ENCODE data around the gene ANKHD1.

ANKHD1 gene

DNA sequence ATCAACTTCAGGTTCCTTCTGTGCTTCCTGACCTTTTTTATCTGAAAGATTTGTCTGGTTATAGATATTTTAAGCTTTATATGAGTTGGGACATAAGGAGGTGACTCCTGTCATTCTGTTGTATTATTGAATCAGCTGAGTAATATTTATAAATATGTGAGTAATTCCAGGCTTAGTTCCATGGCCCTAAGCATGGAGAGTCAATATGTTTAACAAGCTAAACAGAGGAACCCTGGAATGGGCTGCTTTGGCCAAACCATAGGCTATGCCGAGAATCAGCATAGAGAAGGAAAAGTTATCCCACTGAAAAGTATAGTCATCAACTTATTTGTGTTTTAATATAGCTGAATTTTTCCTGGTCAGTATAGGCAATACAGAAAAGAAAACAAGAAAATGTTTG lies 138.6 kb downstream of the ANKHD1 start:
- ATAC-seq = no peak
- Mint-ChIP-seq H3K27ac (peak overlapping the region; percentile 48), H3K4me3 (no peak overlapping the region), H3K9me3 (no peaks in the 10 kb centered on the region), H3K36me3 (peaks cover 99% of the 10 kb centered on the region), H3K4me1 (no peaks in the 10 kb centered on the region)
- no peak for DNase-seq (ENCODE audit: low spot score in 2 of 2)

- Mint-ChIP-seq H3K27ac (no peak overlapping the region), H3K36me3 (peaks cover 90% of the 10 kb centered on the region), H3K4me1 (peaks cover 12% of the 10 kb centered on the region), H3K9me3 (no peaks in the 10 kb centered on the region), H3K4me3 (no peak overlapping the region)
- no peak for ATAC-seq
- DNase-seq (ENCODE audit: low spot score in 2 of 2) = no peak
Measured at GRCh38 chr5:140542972-140543371, 141.3 kb downstream of the ANKHD1 start.

- Mint-ChIP-seq H3K4me1 (peaks cover 32% of the 10 kb centered on the region), H3K9me3 (no peaks in the 10 kb centered on the region), H3K27ac (no peak overlapping the region), H3K36me3 (peaks cover 88% of the 10 kb centered on the region), H3K4me3 (no peak overlapping the region)
- no peak for DNase-seq (ENCODE audit: low spot score in 2 of 2)
- no peak for ATAC-seq
Measured at GRCh38 chr5:140544986-140545385, 143.4 kb downstream of the ANKHD1 start.

- ATAC-seq (no peak), DNase-seq (ENCODE audit: low spot score in 2 of 2) (no peak)
- Mint-ChIP-seq H3K4me3 (no peak overlapping the region), H3K9me3 (no peaks in the 10 kb centered on the region), H3K36me3 (peaks cover 88% of the 10 kb centered on the region), H3K27ac (no peak overlapping the region), H3K4me1 (peaks cover 38% of the 10 kb centered on the region)
Measured at GRCh38 chr5:140545606-140546005, 144.0 kb downstream of the ANKHD1 start.

DNA sequence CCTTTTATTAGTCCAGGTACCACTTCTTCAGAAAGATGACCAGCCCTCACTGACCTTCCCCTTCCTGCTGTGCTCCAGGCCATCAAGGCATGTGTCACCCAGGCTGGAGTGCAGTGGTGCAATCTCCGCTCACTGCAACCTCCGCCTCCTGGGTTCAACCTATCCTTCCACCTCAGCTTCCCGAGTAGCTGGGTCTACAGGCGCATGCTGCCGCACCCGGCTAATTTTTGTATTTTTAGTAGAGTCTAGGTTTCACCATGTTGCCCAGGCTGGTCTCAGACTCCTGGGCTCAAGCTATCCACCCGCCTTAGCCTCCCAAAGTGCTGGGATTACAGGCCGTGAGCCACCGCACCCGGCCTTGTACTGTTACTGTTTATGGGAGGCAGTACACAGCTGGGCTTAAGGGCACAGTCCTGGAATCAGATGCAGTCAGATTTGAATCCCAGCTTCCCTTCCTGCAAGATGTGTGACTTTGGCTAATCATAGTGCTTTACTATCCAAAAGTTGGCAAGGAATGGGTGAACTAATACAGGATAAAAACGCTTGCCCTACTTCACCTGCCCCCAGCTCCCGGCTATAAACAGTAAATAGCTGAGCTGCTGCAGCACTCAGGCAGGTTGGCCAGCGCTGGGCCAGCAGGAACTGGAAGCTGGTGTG lies 145.3 kb downstream of the ANKHD1 start:
- Mint-ChIP-seq H3K4me3 (peak overlapping the region; percentile 67), H3K9me3 (no peaks in the 10 kb centered on the region), H3K27ac (peak overlapping the region; percentile 90), H3K36me3 (peaks cover 88% of the 10 kb centered on the region), H3K4me1 (peaks cover 51% of the 10 kb centered on the region)
- DNase-seq (ENCODE audit: low spot score in 2 of 2) (no peak), ATAC-seq (no peak)

- H3K9me3 Mint-ChIP-seq = no peaks in the 10 kb centered on the region
- H3K4me3 Mint-ChIP-seq = peak within 1 kb of the TSS; percentile 67
- H3K36me3 Mint-ChIP-seq = peaks cover 88% of the 10 kb centered on the region
- H3K4me1 Mint-ChIP-seq = peaks cover 53% of the 10 kb centered on the region
- peak within 1 kb of the TSS; percentile 90 for H3K27ac Mint-ChIP-seq
- peak; percentile 99 for ATAC-seq
- peak; percentile 63 to 85 for DNase-seq (ENCODE audit: low spot score in 2 of 2)
Measured at GRCh38 chr5:140547508-140548299, 146.1 kb downstream of the ANKHD1 start, which contains the start of gene EIF4EBP3. EIF4EBP3 (plus strand) TSS chr5:140547662; CDS start chr5:140547738, 76 bp downstream.

DNA sequence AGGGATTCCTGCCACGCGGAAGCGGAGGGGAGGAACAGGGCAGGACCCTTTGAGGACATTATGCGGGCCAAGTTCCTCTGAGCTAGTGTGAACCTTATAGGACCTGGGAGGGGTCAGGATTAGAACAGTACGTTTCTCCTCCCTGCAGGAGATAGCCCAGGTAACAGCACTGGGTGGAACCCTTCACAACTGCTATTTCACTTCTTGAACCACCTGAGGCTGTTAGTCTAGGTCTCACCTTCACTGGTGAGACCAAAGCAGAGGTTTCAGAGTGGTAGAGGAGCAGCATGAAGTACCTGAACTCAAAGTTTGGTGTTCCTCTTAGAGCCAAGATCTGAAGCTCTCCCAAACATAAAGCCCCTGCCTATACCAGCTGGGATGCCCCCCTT lies 146.7 kb downstream of the ANKHD1 start:
- Mint-ChIP-seq H3K9me3 (no peaks in the 10 kb centered on the region), H3K36me3 (peaks cover 89% of the 10 kb centered on the region), H3K27ac (peak overlapping the region; percentile 90), H3K4me1 (peaks cover 59% of the 10 kb centered on the region), H3K4me3 (peak overlapping the region; percentile 67)
- ATAC-seq (no peak), DNase-seq (ENCODE audit: low spot score in 2 of 2) (no peak)

DNA sequence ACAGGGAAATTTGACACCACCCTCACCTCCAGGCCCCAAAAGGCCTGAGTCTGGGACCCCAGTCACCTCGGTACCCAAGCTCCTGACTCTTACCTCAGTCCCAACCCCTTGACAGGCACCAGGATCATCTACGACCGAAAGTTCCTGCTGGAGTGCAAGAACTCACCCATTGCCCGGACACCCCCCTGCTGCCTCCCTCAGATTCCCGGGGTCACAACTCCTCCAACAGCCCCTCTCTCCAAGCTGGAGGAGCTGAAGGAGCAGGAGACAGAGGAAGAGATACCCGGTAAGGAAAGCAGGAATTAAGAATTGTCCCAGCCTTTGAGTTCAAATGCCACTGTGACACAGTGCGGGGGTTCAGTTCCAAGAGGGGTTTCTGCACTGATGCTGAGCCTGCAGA lies 147.2 kb downstream of the ANKHD1 start:
- peak in 1 of 2 donors; percentile 50 for DNase-seq (ENCODE audit: low spot score in 2 of 2)
- ATAC-seq = no peak
- Mint-ChIP-seq H3K9me3 (no peaks in the 10 kb centered on the region), H3K4me3 (peak overlapping the region; percentile 67), H3K4me1 (peaks cover 64% of the 10 kb centered on the region), H3K36me3 (peaks cover 89% of the 10 kb centered on the region), H3K27ac (peak overlapping the region; percentile 90)

DNA sequence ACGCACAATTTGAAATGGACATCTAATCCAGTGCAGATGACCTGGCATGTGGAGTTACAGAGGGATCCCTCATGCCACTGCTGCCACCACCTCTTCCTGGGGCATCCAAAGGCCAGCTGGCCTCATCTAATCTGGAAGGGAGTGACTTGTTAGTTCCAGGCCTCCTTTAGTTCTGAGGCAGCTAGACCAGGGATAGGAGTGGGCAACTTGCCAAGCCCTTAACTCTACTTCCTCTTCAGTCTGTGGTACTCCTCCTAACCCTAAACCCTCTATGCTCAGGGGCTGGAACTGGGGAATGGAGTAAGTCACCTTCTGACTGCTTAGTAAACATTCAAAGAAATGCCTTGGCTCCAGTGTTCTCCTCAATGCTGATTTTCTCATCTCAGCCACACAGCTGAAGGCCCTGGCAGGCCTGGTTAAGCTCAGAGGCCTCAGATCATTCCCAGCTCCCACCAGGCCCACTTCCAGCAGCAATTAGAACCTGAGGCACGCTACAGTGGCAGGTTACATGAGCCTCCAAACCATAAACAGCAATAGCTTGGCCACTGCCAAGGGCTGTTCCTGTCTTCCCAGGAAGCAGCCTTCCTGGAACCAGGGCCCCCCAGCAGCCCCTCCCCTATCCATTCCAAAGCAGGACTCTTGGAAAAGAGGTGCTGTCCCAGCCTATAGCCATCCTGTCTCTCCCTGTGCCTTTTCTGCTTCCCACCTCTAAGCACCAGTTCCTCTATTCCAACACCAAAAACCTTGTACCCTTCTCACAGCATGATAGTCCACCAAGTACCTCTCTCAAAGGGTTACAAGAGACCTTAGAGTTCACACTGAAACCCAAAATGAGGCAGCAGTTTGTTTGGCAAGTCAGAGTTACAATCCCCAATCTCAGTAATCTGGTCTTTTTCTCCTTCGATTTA lies 147.9 kb downstream of the ANKHD1 start:
- ATAC-seq (no peak), DNase-seq (ENCODE audit: low spot score in 2 of 2) (no peak)
- peaks cover 89% of the 10 kb centered on the region for H3K36me3 Mint-ChIP-seq
- no peaks in the 10 kb centered on the region for H3K9me3 Mint-ChIP-seq
- peak overlapping the region; percentile 67 for H3K4me3 Mint-ChIP-seq
- peaks cover 71% of the 10 kb centered on the region for H3K4me1 Mint-ChIP-seq
- H3K27ac Mint-ChIP-seq = peak overlapping the region; percentile 90

- Mint-ChIP-seq H3K4me1 (peaks cover 80% of the 10 kb centered on the region), H3K4me3 (no peak overlapping the region), H3K27ac (peak overlapping the region; percentile 90), H3K36me3 (peaks cover 88% of the 10 kb centered on the region), H3K9me3 (no peaks in the 10 kb centered on the region)
- DNase-seq (ENCODE audit: low spot score in 2 of 2) (no peak), ATAC-seq (no peak)
Measured at GRCh38 chr5:140550147-140551079, 148.8 kb downstream of the ANKHD1 start.

- Mint-ChIP-seq H3K4me1 (peaks cover 89% of the 10 kb centered on the region), H3K4me3 (no peak overlapping the region), H3K27ac (peak overlapping the region; percentile 90), H3K9me3 (no peaks in the 10 kb centered on the region), H3K36me3 (peaks cover 86% of the 10 kb centered on the region)
- no peak for ATAC-seq
- DNase-seq (ENCODE audit: low spot score in 2 of 2) = no peak
Measured at GRCh38 chr5:140551872-140552271, 150.2 kb downstream of the ANKHD1 start.

DNA sequence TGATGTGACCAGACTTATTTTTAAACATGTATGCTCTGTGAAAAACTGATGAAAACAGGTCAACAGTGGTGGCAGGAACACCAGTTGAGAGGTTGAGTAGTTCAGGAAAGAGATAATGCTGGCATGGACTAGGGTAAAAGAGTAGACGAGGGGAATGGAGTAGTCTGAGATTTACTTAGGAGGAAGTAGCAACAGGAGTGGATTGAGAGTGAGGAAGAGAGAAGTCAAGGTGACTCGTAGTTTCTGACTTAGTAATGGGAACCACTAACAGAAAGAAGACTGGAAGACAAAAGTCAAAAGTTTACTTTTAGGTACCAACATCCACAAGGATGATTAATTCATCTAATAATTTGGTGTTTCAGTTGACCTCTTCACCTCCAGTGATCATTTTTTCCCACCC lies 152.0 kb downstream of the ANKHD1 start:
- Mint-ChIP-seq H3K36me3 (peaks cover 91% of the 10 kb centered on the region), H3K4me3 (peak overlapping the region; percentile 85), H3K27ac (peak overlapping the region; percentile 32), H3K9me3 (no peaks in the 10 kb centered on the region), H3K4me1 (peaks cover 85% of the 10 kb centered on the region)
- no peak for DNase-seq (ENCODE audit: low spot score in 2 of 2)
- peak; percentile 56 for ATAC-seq

- H3K9me3 Mint-ChIP-seq = no peaks in the 10 kb centered on the region
- DNase-seq (ENCODE audit: low spot score in 2 of 2) (no peak), ATAC-seq (no peak)
- peaks cover 83% of the 10 kb centered on the region for H3K36me3 Mint-ChIP-seq
- H3K4me1 Mint-ChIP-seq = peaks cover 77% of the 10 kb centered on the region
- H3K4me3 Mint-ChIP-seq = peak overlapping the region; percentile 85
- H3K27ac Mint-ChIP-seq = peak overlapping the region; percentile 32
Measured at GRCh38 chr5:140554454-140554853, 152.8 kb downstream of the ANKHD1 start.

GRCh38 chr5:140555747-140556312 lies 154.2 kb downstream of the ANKHD1 start:
- DNase-seq (ENCODE audit: low spot score in 2 of 2) (no peak), ATAC-seq (no peak)
- H3K36me3 Mint-ChIP-seq = peaks cover 69% of the 10 kb centered on the region
- peak overlapping the region; percentile 85 for H3K4me3 Mint-ChIP-seq
- no peaks in the 10 kb centered on the region for H3K9me3 Mint-ChIP-seq
- peaks cover 63% of the 10 kb centered on the region for H3K4me1 Mint-ChIP-seq
- peak overlapping the region; percentile 32 for H3K27ac Mint-ChIP-seq

Data from stimulated activated effector memory CD8-positive, alpha-beta T cell treated with anti-CD3 and anti-CD28 coated beads, Interleukin-12 subunit alpha, Interleukin-12 subunit beta, amount 100 ng/mL, for 72 hours (primary cell).